Peyer's patch (tissue), 4 donors: ENCODE results near the gene NT5C3A.
"Not testable (repeated sequence)": the region's sequence is repeated elsewhere in the genome, so short reads cannot be mapped to it uniquely, and the experiment has no call there.

ENCODE experiments used
- POLR2A ChIP-seq, 2 donors: fragments of 450-650 bp; IDR thresholded peaks; one replicate each; pipeline ENCODE4 v1.5.1; 2017; ENCODE audit warnings: antibody characterized with exemption in 2 of 2, mild to moderate bottlenecking in 2 of 2, moderate library complexity in 2 of 2
- TF ChIP-seq, protein P1 (sequence below), 6 experiments: fragments of 450-650 bp in 4 of 6; fragments of 200-600 bp in 2 of 6; sonication (generic) in 1 of 6; IDR thresholded peaks; one replicate each; pipeline ENCODE4 v1.5.1; 2017 to 2019; ENCODE audit warnings: antibody characterized with exemption in 6 of 6, mild to moderate bottlenecking in 3 of 6, moderate library complexity in 1 of 6

DNA sequence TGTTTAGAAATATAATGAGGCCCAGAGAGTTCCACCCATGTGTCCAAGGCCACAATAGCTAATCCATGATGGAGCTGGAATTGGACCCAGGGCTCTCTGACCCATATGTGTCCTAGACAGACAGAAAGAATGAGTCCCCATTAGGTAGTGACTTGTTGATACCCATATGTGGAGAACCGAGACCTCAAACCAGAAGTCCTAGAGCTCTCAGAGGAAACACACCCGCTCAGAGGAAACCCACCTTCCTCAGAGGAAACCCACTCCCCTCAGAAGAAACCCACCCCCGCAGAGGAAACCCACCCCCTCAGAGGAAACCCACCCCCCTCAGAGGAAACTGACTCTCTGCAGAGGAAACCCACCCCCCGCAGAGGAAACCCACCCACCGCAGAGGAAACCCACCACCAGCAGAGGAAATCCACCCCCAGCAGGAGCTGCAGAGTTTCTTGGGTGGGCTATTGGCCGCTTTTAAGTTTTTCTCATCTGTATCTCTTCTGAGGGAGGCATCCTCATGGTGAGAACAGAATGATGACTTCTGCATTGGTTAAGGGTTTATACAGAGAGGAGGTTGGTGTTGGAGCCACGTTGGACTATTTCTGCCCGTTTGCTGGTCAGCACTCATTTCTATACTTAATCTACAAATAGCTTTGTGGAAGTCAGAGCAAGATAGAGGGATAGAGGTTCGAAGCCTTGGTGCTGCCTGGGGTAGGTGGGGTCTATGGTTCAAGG is 70.4 kb downstream of the NT5C3A start:
- TF ChIP-seq POLR2A (IDR thresholded peaks at IDR 0.05): not testable (repeated sequence)
- TF ChIP-seq, protein P1, sequence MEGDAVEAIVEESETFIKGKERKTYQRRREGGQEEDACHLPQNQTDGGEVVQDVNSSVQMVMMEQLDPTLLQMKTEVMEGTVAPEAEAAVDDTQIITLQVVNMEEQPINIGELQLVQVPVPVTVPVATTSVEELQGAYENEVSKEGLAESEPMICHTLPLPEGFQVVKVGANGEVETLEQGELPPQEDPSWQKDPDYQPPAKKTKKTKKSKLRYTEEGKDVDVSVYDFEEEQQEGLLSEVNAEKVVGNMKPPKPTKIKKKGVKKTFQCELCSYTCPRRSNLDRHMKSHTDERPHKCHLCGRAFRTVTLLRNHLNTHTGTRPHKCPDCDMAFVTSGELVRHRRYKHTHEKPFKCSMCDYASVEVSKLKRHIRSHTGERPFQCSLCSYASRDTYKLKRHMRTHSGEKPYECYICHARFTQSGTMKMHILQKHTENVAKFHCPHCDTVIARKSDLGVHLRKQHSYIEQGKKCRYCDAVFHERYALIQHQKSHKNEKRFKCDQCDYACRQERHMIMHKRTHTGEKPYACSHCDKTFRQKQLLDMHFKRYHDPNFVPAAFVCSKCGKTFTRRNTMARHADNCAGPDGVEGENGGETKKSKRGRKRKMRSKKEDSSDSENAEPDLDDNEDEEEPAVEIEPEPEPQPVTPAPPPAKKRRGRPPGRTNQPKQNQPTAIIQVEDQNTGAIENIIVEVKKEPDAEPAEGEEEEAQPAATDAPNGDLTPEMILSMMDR (IDR thresholded peaks at IDR 0.05): not testable (repeated sequence)
